Sigmoid colon (tissue), 7 donors: ENCODE results near the gene DYNLL2. TPM values are rescaled to one million over a fixed set of nuclear protein-coding genes. Genes with fewer than 3 reads are reported as not detected.
"Not testable (repeated sequence)": the region's sequence is repeated elsewhere in the genome, so short reads cannot be mapped to it uniquely, and the experiment has no call there.

Experiments used
- DNase-seq: peaks from one replicate; pipeline ENCODE4 v3.0.0-alpha.2; 2019
- H3K27ac ChIP-seq, 4 donors: fragments of 200-600 bp; sonication (generic); one replicate each; pipeline ENCODE4 v1.5.1; 2016 to 2019; ENCODE audit warnings: mild to moderate bottlenecking in 1 of 4
- H3K27me3 ChIP-seq, 3 donors: fragments of 200-600 bp; sonication (generic); one replicate each; pipeline ENCODE4 v1.5.1; 2019; ENCODE audit warnings: mild to moderate bottlenecking in 1 of 3
- H3K36me3 ChIP-seq, 4 donors: fragments of 200-600 bp; sonication (generic); one replicate each; pipeline ENCODE4 v1.5.1; 2016 to 2019
- H3K4me1 ChIP-seq, 4 donors: fragments of 200-600 bp; sonication (generic); one replicate each; pipeline ENCODE4 v1.5.1; 2017 to 2019
- H3K4me3 ChIP-seq, 4 donors: fragments of 200-600 bp; sonication (generic); one replicate each; pipeline ENCODE4 v1.5.1; 2017 to 2019; ENCODE audit warnings: mild to moderate bottlenecking in 2 of 4, moderate library complexity in 1 of 4
- H3K9me3 ChIP-seq, 4 donors: fragments of 200-600 bp in 3 of 4; sonication (generic) in 3 of 4; one replicate each; pipeline versions ENCODE4 v1.5.1 to v1.6.1; 2013 to 2019
- EP300 ChIP-seq, 4 donors: sonication (generic); formaldehyde crosslinking; IDR thresholded peaks; one replicate each; pipeline ENCODE4 v1.6.1; 2017; ENCODE audit warnings: antibody characterized with exemption in 4 of 4
- POLR2A ChIP-seq, 2 donors: fragments of 450-650 bp; IDR thresholded peaks; one replicate each; pipeline ENCODE4 v1.6.1; 2016; ENCODE audit warnings: antibody characterized with exemption in 2 of 2, mild to moderate bottlenecking in 2 of 2, moderate library complexity in 2 of 2
- POLR2AphosphoS5 ChIP-seq, 4 donors: sonication (generic); formaldehyde crosslinking; IDR thresholded peaks; one replicate each; pipeline ENCODE4 v1.6.1; 2017; ENCODE audit warnings: antibody characterized with exemption in 4 of 4
- WGBS, 2 donors: extraction: QIAGEN DNeasy Blood & Tissue Kit; methylation state at CpG; one replicate each; pipeline ENCODE4 v1.1.7; 2013; 5-methylcytosine and 5-hydroxymethylcytosine counted together
- intact Hi-C: fragments of 100-400 bp; cut with DNase I; formaldehyde crosslinking; loops from one replicate; pipeline ENCODE4 v1.15.1; 2023
- polyA plus RNA-seq, 3 donors: library from polyadenylated mRNA; stranded (reverse); fragments of 200-250 nt; gene quantifications; one replicate each; pipeline ENCODE4 v1.2.3, GENCODE V29; 2013
- total RNA-seq, 4 donors: library from RNA; depleted of rRNA; stranded (reverse); fragments of >200 nt; gene quantifications; one replicate each; pipeline ENCODE4 v1.1.0, GENCODE V29; 2016
- TF ChIP-seq, protein P1 (sequence below), 4 experiments: fragments of 450-650 bp in 3 of 4; fragments of 200-600 bp in 1 of 4; IDR thresholded peaks; one replicate each; pipeline ENCODE4 v1.5.1; 2016 to 2019; ENCODE audit warnings: antibody characterized with exemption in 4 of 4, mild to moderate bottlenecking in 3 of 4, moderate library complexity in 2 of 4
- donor health status: healthy with polysubstance abuse.
- donor health status: Bipolar disorder and iron deficiency.
- donor health status: healthy.

DYNLL2 gene
- total and polyA plus RNA-seq, 7 donors, result 19.4 to 44.9 (median 26.4) TPM

DNA sequence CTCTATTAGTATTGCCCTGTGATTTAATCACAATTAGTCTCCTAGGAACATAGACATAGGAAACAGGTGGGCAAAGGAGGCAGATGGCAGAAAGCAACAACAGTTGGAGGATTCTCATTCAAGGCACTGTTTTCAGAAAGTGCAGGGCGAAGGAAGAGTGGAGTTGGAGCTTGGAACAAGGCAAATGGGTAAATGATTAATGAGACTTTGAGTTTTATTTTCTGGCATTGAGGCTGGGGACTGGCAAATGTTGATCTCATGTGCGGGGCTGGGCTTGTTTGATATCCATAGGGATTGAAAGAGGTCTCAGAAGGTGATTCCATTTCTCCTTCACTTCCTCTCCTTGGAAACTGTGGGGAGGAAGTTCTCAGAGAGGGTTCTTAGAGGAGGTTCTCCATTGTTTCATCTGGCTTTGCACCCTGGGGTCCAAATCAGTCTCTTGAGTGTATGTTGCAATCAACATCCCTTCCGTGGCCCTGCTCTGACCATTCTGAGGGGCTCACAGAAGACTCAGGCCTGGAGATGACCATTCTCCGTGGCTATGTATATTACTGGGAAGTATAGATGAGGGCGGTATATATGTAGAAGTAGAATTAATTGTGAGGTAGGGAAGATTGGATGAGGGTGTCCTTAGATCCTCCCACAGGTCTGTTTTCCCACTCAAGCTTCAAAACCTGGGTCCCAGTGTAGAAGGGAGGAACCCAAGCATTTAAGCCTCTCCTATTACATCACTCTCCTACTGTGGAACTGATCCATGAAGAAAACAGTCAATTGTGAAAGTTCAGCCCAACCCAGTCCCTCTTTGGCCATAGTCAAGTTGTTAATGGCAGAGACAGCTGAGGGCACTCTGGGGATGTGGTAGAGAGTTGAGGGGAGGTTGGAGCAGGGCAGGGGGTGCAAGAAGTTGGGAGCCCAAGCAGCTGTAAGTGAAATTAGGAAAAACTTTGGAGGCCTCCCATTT, 39.7 kb upstream of the DYNLL2 start:
- peaks cover 0 to 8% (median 0%) of the 10 kb centered on the region in 4 donors for H3K4me1 ChIP-seq
- no peaks in the 10 kb centered on the region for H3K9me3 ChIP-seq
- whole genome bisulfite sequencing, 2 donors, result 70 to 84% methylated on average over 5 of the region's 5 CpGs
- DNase-seq, result no peak
- intact Hi-C loops, result no loop called here
- no peak overlapping the region for H3K27ac ChIP-seq
- H3K4me3 ChIP-seq, result no peak overlapping the region
- TF ChIP-seq, protein P1, sequence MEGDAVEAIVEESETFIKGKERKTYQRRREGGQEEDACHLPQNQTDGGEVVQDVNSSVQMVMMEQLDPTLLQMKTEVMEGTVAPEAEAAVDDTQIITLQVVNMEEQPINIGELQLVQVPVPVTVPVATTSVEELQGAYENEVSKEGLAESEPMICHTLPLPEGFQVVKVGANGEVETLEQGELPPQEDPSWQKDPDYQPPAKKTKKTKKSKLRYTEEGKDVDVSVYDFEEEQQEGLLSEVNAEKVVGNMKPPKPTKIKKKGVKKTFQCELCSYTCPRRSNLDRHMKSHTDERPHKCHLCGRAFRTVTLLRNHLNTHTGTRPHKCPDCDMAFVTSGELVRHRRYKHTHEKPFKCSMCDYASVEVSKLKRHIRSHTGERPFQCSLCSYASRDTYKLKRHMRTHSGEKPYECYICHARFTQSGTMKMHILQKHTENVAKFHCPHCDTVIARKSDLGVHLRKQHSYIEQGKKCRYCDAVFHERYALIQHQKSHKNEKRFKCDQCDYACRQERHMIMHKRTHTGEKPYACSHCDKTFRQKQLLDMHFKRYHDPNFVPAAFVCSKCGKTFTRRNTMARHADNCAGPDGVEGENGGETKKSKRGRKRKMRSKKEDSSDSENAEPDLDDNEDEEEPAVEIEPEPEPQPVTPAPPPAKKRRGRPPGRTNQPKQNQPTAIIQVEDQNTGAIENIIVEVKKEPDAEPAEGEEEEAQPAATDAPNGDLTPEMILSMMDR (IDR thresholded peaks at IDR 0.05), result no peak
- TF ChIP-seq POLR2AphosphoS5 (IDR thresholded peaks at IDR 0.05), result no peak
- TF ChIP-seq EP300 (IDR thresholded peaks at IDR 0.05), result no peak
- no peak for TF ChIP-seq POLR2A (IDR thresholded peaks at IDR 0.05)
- no peaks in the 10 kb centered on the region for H3K27me3 ChIP-seq
- no peaks in the 10 kb centered on the region for H3K36me3 ChIP-seq

DNA sequence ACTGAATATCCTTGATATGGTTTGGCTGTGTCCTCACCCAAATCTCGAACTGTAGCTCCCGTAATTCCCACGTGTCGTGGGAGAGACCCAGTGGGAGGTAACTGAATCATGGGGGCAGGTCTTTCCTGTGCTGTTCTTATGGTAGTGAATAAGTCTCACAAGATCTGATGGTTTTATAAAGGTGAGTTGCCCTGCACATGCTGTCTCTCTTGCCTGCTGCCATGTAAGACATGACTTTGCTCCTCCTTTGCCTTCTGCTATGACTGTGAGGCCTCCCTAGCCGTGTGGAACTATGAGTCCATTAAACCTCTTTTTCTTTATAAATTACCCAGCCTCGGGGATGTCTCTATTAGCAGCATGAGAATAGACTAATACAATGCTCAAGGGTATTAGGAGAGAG, 39.0 kb upstream of the DYNLL2 start:
- H3K4me1 ChIP-seq, H3K4me3 ChIP-seq, H3K27me3 ChIP-seq, DNase-seq, H3K9me3 ChIP-seq, intact Hi-C loops, H3K27ac ChIP-seq, H3K36me3 ChIP-seq: not testable (repeated sequence)
- 86 to 90% methylated on average over 6 of the region's 6 CpGs for WGBS, 2 donors

DNA sequence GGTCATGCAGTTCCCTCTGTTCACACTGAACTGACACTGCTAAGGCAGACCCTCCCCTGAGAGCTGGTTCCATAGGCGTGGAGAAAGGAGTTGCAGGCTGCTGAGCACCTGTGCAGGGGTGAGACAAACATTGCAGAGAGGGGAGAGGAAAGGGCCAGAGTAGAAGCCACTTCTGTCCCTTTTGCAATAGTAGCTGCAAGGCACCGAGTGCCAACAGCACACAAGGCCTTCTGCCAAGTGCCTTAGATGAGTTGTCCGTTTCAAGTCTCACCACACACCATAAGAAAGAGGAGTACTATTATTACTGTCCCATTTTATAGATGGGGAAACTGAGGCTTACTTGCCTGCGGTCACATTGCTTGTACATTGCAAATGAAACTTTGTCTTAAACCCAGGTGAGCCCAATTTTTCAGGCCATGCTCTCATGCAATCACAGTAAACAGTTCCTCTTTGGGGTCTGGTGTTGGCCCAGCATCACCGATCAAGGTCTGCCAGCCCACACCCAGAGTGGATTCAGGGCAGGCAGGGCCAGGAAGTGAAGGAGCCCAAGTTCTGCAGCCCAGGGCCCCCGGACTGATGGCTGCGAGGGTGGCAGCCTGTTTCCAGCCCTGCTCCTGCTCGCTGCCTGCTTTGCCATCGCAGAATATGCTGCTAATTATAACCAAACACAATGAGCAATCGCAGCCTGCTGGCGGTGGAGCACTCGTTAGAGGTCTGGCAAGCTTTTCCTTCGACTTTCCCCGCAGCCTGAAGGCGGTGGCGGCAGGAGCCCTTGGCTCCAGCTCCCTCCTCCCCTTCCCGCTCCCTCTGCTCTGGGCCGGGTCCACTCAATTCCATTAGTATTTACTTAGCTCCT, 36.8 kb upstream of the DYNLL2 start:
- intact Hi-C loops, result no loop called here
- H3K4me3 ChIP-seq, result no peak overlapping the region
- peak overlapping the region in 2 of 4 donors; percentile 10 to 12 for H3K27ac ChIP-seq
- no peaks in the 10 kb centered on the region for H3K9me3 ChIP-seq
- peaks cover 0 to 8% (median 0%) of the 10 kb centered on the region in 4 donors for H3K4me1 ChIP-seq
- H3K36me3 ChIP-seq, result no peaks in the 10 kb centered on the region
- H3K27me3 ChIP-seq, result no peaks in the 10 kb centered on the region
- no peak for TF ChIP-seq POLR2A (IDR thresholded peaks at IDR 0.05)
- TF ChIP-seq POLR2AphosphoS5 (IDR thresholded peaks at IDR 0.05), result no peak
- TF ChIP-seq, protein P1 (IDR thresholded peaks at IDR 0.05), result no peak
- TF ChIP-seq EP300 (IDR thresholded peaks at IDR 0.05), result no peak
- no peak for DNase-seq
- WGBS, 2 donors, result 74 to 82% methylated on average over 18 of the region's 18 CpGs

DNA sequence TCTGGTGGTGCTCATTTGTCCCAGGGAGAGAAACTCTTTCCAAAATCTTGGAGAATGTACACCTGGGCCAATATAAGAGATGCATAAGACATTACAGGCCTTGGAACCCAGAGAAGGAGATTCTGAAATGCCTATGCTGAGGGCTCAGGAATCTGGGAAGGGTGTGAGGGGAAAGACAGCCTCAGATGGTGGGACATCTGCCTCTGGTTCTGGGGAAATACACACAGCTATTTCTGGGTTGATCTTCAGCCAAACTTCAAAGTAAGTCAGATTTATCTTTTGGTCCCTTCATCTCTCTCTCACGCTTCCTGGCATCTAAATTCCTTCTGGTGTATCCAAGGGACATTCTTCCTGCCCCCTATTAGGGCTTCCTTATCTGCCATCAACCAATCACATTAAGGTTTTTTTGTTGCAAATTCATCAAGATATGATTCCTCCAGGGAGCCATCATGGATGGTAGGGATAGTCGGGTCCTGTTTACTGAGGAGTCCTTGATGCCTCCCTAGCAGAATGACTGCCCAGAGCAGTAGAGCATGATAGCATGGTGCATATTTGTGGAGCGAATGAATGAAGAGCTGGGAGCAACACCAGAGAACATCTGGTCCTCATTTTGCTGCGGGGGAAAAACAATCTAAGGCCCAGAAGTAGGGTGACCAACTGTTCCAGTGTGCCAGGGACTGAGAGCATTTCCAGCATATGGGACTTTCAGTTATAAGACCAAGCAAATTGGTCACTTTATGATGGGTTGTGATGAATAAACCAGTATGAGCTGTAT, 35.7 kb upstream of the DYNLL2 start:
- TF ChIP-seq, protein P1 (IDR thresholded peaks at IDR 0.05), result no peak
- TF ChIP-seq EP300 (IDR thresholded peaks at IDR 0.05) (no peak), POLR2AphosphoS5 (IDR thresholded peaks at IDR 0.05) (no peak), POLR2A (IDR thresholded peaks at IDR 0.05) (no peak)
- WGBS, 2 donors, result 83 to 91% methylated on average over 4 of the region's 4 CpGs
- Histone ChIP-seq H3K27me3 (no peaks in the 10 kb centered on the region), H3K4me1 (peaks cover 0 to 8% (median 0%) of the 10 kb centered on the region in 4 donors), H3K9me3 (no peaks in the 10 kb centered on the region), H3K36me3 (no peaks in the 10 kb centered on the region), H3K27ac (no peak overlapping the region), H3K4me3 (no peak overlapping the region)
- DNase-seq, result no peak
- intact Hi-C loops, result no loop called here
